Measurements from ENCODE around the gene CBX5.

DNA sequence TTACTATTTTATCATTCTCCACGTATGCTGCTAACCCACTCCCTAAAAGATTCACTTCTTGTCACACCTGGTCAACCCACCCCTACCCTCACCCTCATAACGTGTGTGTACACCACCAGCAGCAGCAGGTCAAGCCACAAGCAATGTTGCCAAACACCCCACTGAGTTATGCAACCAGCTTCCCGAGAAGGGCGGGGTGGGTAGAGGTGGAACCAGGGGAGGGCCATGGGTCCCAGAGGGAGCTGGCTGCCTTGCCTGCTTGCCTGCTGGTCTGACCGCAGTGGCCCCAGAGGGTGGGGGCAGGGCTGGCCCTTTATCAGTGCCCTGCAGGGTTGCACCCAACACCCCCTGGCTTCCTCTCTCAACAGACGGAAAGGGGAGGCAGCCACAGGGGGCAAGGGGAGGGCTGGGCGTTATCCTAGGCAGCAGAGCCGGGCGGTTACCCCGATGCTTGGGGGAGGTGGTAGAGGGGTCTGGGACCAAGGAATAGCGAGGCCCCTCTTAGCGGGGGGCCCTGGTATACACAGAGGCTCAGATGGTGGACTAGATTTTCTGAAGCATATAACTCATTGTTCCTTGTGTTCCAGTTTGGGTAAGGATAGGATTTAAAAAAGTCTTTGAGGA lies 24.4 kb upstream of the CBX5 start:
- TF ChIP-seq, protein P1, sequence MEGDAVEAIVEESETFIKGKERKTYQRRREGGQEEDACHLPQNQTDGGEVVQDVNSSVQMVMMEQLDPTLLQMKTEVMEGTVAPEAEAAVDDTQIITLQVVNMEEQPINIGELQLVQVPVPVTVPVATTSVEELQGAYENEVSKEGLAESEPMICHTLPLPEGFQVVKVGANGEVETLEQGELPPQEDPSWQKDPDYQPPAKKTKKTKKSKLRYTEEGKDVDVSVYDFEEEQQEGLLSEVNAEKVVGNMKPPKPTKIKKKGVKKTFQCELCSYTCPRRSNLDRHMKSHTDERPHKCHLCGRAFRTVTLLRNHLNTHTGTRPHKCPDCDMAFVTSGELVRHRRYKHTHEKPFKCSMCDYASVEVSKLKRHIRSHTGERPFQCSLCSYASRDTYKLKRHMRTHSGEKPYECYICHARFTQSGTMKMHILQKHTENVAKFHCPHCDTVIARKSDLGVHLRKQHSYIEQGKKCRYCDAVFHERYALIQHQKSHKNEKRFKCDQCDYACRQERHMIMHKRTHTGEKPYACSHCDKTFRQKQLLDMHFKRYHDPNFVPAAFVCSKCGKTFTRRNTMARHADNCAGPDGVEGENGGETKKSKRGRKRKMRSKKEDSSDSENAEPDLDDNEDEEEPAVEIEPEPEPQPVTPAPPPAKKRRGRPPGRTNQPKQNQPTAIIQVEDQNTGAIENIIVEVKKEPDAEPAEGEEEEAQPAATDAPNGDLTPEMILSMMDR (conservative IDR thresholded peaks at IDR 0.05 in 1 of 2, IDR thresholded peaks at IDR 0.05 in 1 of 2; ENCODE audit: low read depth in 1 of 2, low read length in 2 of 2) = no peak
- peak; percentile 56 for TF ChIP-seq EZH2 (IDR thresholded peaks at IDR 0.05; ENCODE audit: low read length, missing control alignments)
